RWPE2 (cell line): ENCODE measurements around the gene KBTBD6.
"Not testable (repeated sequence)": the region's sequence is repeated elsewhere in the genome, so short reads cannot be mapped to it uniquely, and the experiment has no call there.

ENCODE experiments used
- ATAC-seq: fragments of 200-7000 bp; cut with Tn5 transposase; 3 replicates; pipeline ENCODE4 v1.9.1; 2021; ENCODE audit warnings: low read depth
- DNase-seq: peaks from one replicate; pipeline ENCODE4 v3.0.0-alpha.2; 2020; ENCODE audit warnings: low spot score
- H3K27ac ChIP-seq: fragments of 450-650 bp; 2 replicates; pipeline ENCODE4 v1.5.1; 2017; ENCODE audit warnings: mild to moderate bottlenecking; ENCODE audit not compliant: poor library complexity, severe bottlenecking
- H3K27me3 ChIP-seq: fragments of 250-450 bp; sonication (Bioruptor Pico); 2 replicates; pipeline ENCODE4 v1.5.1; 2021; ENCODE audit warnings: mild to moderate bottlenecking, moderate library complexity; ENCODE audit not compliant: insufficient read depth, poor library complexity, severe bottlenecking
- H3K36me3 ChIP-seq: fragments of 250-450 bp; sonication (Bioruptor Pico); 2 replicates; pipeline ENCODE4 v1.5.1; 2020; ENCODE audit warnings: low read depth, mild to moderate bottlenecking, moderate library complexity
- H3K4me1 ChIP-seq: fragments of 250-450 bp; sonication (Bioruptor Pico); 2 replicates; pipeline ENCODE4 v1.5.1; 2021; ENCODE audit warnings: mild to moderate bottlenecking, moderate library complexity; ENCODE audit not compliant: insufficient read depth, poor library complexity, severe bottlenecking
- H3K4me3 ChIP-seq: fragments of 250-450 bp; sonication (Bioruptor Pico); 2 replicates; pipeline ENCODE4 v1.5.1; 2021; ENCODE audit warnings: mild to moderate bottlenecking, moderate library complexity; ENCODE audit not compliant: severe bottlenecking
- H3K9me3 ChIP-seq: fragments of 250-450 bp; sonication (Bioruptor Pico); 2 replicates; pipeline ENCODE4 v1.5.1; 2021; ENCODE audit warnings: mild to moderate bottlenecking, moderate library complexity; ENCODE audit not compliant: severe bottlenecking
- CTCF ChIP-seq: fragments of 450-650 bp; IDR thresholded peaks from one replicate; pipeline ENCODE4 v1.5.1; 2017; ENCODE audit warnings: mild to moderate bottlenecking, moderate library complexity; ENCODE audit not compliant: poor library complexity, severe bottlenecking

The KBTBD6 gene

GRCh38 chr13:41177616-41178015 is 45.0 kb upstream of the KBTBD6 start:
- Histone ChIP-seq H3K4me1 (peaks cover 13% of the 10 kb centered on the region), H3K27me3 (no peaks in the 10 kb centered on the region), H3K27ac (no peak overlapping the region), H3K9me3 (no peaks in the 10 kb centered on the region), H3K4me3 (no peak overlapping the region), H3K36me3 (no peaks in the 10 kb centered on the region)
- no peak for DNase-seq
- no peak for TF ChIP-seq CTCF
- no peak for ATAC-seq

GRCh38 chr13:41175576-41175975 is 43.0 kb upstream of the KBTBD6 start:
- H3K4me3 ChIP-seq, ATAC-seq, H3K9me3 ChIP-seq, H3K4me1 ChIP-seq, DNase-seq, H3K36me3 ChIP-seq, H3K27ac ChIP-seq, H3K27me3 ChIP-seq: not testable (repeated sequence)

- H3K4me1 ChIP-seq, result no peaks in the 10 kb centered on the region
- H3K4me3 ChIP-seq, result no peak overlapping the region
- ATAC-seq (no peak), DNase-seq (no peak)
- no peaks in the 10 kb centered on the region for H3K9me3 ChIP-seq
- no peaks in the 10 kb centered on the region for H3K36me3 ChIP-seq
- TF ChIP-seq CTCF, result no peak
- H3K27ac ChIP-seq, result no peak overlapping the region
- no peaks in the 10 kb centered on the region for H3K27me3 ChIP-seq
Observed at GRCh38 chr13:41162151-41162550, 29.5 kb upstream of the KBTBD6 start.

DNA sequence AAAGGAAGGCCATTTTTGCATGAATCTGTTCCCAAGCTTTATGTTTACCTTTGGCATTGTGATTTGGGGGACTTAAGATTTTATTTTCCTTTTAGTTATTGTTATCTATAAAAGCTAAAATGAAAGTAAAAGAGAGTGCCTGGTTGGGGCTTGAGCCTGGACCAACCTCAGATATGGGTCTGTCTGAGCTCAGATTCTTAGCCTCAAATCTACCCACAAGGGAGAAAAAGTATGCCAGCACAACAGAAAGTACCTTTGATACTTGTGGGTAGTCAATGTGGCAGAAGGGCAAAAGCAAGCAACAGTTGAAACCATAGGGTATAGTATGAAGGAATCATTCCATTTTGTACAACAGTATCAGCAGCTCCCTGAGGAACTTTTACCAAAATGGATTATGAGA is 26.6 kb upstream of the KBTBD6 start:
- no peak overlapping the region for H3K27ac ChIP-seq
- no peaks in the 10 kb centered on the region for H3K4me1 ChIP-seq
- ATAC-seq, result no peak

DNA sequence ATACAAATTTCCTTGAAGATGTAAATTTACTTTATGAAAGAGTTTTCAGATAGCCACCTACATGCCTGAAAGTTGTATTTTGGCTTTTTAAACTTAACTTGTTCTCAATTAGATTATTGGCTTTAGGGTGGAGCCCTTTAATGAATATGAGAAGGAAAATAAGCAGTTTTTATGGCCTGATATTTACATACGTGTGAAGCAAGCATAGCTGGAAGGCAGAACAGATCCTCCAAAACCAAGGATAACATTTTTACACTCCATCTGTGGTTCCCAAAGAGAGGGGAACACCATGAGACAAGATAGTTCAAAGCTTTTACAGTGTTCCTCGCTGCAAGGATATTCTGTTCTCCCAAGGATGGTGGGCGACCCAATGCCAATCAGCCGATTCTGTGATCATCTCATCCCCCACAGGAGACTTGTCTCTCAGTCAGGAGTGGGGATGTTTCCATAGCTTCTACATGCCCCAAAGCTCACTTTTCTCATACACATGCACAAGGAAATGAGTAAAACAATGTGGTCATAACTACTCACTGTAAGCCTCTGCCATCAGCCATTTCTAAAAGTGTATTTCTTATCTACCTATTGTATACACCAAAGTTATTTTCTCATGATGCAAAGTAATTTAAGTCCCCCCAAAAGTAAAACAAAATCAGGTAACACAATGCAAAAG is 24.6 kb upstream of the KBTBD6 start:
- no peak for ATAC-seq
- H3K4me3 ChIP-seq, result no peak overlapping the region
- peaks cover 2% of the 10 kb centered on the region for H3K9me3 ChIP-seq
- no peak for DNase-seq
- no peak for TF ChIP-seq CTCF
- no peaks in the 10 kb centered on the region for H3K27me3 ChIP-seq
- no peaks in the 10 kb centered on the region for H3K4me1 ChIP-seq
- H3K36me3 ChIP-seq, result no peaks in the 10 kb centered on the region
- H3K27ac ChIP-seq, result no peak overlapping the region

More for the DNA sequence above, 26.6 kb upstream of the KBTBD6 start:
- Histone ChIP-seq H3K27me3 (no peaks in the 10 kb centered on the region), H3K36me3 (no peaks in the 10 kb centered on the region), H3K4me3 (no peak overlapping the region), H3K9me3 (no peaks in the 10 kb centered on the region)
- DNase-seq, result no peak
- TF ChIP-seq CTCF, result no peak
